IMR-90 (cell line): ENCODE data around the gene SLC29A1.

ENCODE experiments used
- BHLHE40 ChIP-seq: fragments of 150-350 bp; IDR thresholded peaks from 2 replicates; pipeline ENCODE4 v1.6.1; 2016; ENCODE audit warnings: mild to moderate bottlenecking, low read depth, low read length
- CEBPB ChIP-seq: IDR thresholded peaks from 2 replicates; pipeline ENCODE4 v1.6.1; 2012; ENCODE audit warnings: low read depth, low read length, improper control_type of control experiment
- CHD1 ChIP-seq: IDR thresholded peaks from 2 replicates; pipeline ENCODE4 v1.6.1; 2012; ENCODE audit warnings: low read depth, low read length, improper control_type of control experiment
- FOS ChIP-seq: fragments of 150-350 bp; IDR thresholded peaks from 2 replicates; pipeline ENCODE4 v1.6.1; 2016; ENCODE audit warnings: low read depth, low read length
- MAZ ChIP-seq: IDR thresholded peaks from 2 replicates; pipeline ENCODE4 v1.6.1; 2012; ENCODE audit warnings: low read depth, mild to moderate bottlenecking, low read length, improper control_type of control experiment, moderate library complexity, borderline replicate concordance
- NFE2L2 ChIP-seq: fragments of 150-350 bp; IDR thresholded peaks from 2 replicates; pipeline ENCODE4 v1.6.1; 2016; ENCODE audit warnings: low read depth, mild to moderate bottlenecking, low read length
- POLR2A ChIP-seq: IDR thresholded peaks from 2 replicates; pipeline ENCODE4 v1.6.1; 2012; ENCODE audit warnings: mild to moderate bottlenecking, low read depth, low read length
- RAD21 ChIP-seq: IDR thresholded peaks from 2 replicates; pipeline ENCODE4 v1.6.1; 2012; ENCODE audit warnings: low read length, improper control_type of control experiment
- RCOR1 ChIP-seq: IDR thresholded peaks from 2 replicates; pipeline ENCODE4 v1.6.1; 2012; ENCODE audit warnings: mild to moderate bottlenecking, low read length, improper control_type of control experiment; ENCODE audit not compliant: insufficient replicate concordance
- RFX5 ChIP-seq: IDR thresholded peaks from 2 replicates; pipeline ENCODE4 v1.8.0; 2012; ENCODE audit warnings: low read depth, mild to moderate bottlenecking, low read length, moderate library complexity
- SMC3 ChIP-seq: fragments of 150-350 bp; IDR thresholded peaks from 2 replicates; pipeline ENCODE4 v1.6.1; 2016; ENCODE audit warnings: low read depth, mild to moderate bottlenecking, antibody characterized with exemption, low read length, moderate library complexity
- TF ChIP-seq, protein P1 (sequence below): fragments of 150-350 bp; IDR thresholded peaks from 2 replicates; pipeline ENCODE4 v1.6.1; 2017; ENCODE audit warnings: mild to moderate bottlenecking, antibody characterized with exemption, low read length, low read depth
- TF ChIP-seq, protein P2 (sequence below): conservative IDR thresholded peaks from 2 replicates; pipeline ENCODE4 v1.5.1; 2012; ENCODE audit warnings: mild to moderate bottlenecking, low read depth, low read length, improper control_type of control experiment

DNA sequence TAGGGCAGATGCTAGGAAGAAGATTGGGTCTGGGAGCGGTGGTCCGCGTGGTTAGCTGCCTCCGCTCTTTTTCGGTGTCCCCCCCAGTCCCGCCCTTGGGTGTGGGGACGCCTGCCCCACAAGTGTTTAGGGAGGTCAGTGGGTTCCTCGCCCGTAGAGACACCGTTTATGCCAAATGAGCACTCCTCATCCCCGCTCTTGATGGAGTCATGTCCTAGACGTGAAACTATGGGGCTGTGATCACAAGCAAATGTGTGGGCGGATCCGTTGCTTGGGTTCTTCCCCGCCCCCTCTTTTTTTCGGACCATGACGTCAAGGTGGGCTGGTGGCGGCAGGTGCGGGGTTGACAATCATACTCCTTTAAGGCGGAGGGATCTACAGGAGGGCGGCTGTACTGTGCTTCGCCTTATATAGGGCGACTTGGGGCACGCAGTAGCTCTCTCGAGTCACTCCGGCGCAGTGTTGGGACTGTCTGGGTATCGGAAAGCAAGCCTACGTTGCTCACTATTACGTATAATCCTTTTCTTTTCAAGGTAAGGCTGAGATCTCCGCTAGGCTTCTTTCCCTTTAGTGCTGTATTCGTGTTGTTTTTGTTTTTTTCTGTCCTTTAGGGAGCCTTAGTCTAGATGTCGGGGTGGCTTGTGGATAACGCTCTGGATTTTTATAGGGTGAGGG lies 23.4 kb downstream of the SLC29A1 start, which contains the start of gene HSP90AB1:
- peak; percentile 71; the same call in 1 of the 2 replicates for TF ChIP-seq MAZ
- TF ChIP-seq POLR2A, result peak; percentile 100
- TF ChIP-seq, protein P1, sequence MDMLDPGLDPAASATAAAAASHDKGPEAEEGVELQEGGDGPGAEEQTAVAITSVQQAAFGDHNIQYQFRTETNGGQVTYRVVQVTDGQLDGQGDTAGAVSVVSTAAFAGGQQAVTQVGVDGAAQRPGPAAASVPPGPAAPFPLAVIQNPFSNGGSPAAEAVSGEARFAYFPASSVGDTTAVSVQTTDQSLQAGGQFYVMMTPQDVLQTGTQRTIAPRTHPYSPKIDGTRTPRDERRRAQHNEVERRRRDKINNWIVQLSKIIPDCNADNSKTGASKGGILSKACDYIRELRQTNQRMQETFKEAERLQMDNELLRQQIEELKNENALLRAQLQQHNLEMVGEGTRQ, result no peak
- TF ChIP-seq, protein P2, sequence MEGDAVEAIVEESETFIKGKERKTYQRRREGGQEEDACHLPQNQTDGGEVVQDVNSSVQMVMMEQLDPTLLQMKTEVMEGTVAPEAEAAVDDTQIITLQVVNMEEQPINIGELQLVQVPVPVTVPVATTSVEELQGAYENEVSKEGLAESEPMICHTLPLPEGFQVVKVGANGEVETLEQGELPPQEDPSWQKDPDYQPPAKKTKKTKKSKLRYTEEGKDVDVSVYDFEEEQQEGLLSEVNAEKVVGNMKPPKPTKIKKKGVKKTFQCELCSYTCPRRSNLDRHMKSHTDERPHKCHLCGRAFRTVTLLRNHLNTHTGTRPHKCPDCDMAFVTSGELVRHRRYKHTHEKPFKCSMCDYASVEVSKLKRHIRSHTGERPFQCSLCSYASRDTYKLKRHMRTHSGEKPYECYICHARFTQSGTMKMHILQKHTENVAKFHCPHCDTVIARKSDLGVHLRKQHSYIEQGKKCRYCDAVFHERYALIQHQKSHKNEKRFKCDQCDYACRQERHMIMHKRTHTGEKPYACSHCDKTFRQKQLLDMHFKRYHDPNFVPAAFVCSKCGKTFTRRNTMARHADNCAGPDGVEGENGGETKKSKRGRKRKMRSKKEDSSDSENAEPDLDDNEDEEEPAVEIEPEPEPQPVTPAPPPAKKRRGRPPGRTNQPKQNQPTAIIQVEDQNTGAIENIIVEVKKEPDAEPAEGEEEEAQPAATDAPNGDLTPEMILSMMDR, result no peak
- peak; percentile 99 for TF ChIP-seq CHD1
- no peak for TF ChIP-seq RCOR1
- no peak for TF ChIP-seq NFE2L2
- TF ChIP-seq CEBPB, result no peak
- no peak for TF ChIP-seq RAD21
- no peak for TF ChIP-seq FOS
- no peak for TF ChIP-seq RFX5
- TF ChIP-seq BHLHE40, result peak; percentile 65; the same call in 1 of the 2 replicates
- TF ChIP-seq SMC3, result no peak
